A549 treated with AZD9567 at 1 μM for 4 hours (cell line): Measurements from ENCODE around the gene LONRF3. TPM values are rescaled to one million over a fixed set of nuclear protein-coding genes. Genes with fewer than 3 reads are reported as not detected.

Experiments
- total RNA-seq: library from RNA; stranded (reverse); fragments of 200-300 nt; extraction: Qiagen RNA extraction; gene quantifications from 5 replicates; pipeline ENCODE4 v1.2.3, GENCODE V29; 2022; ENCODE audit not compliant: insufficient read depth

The LONRF3 gene
- total RNA-seq: 1.9 to 3.4 TPM (median 2.8 TPM) in 5 replicates

GRCh38 chrX:118974088-118974907 lies at the start of gene LONRF3:
Gene LONRF3, plus strand, starts transcription at chrX:118974618. Its CDS starts 163 bp downstream, at chrX:118974781.

Other genes starting within 250 kb of the LONRF3 start
- 47.5 to 61.2 TPM (median 55.6 TPM) in 5 replicates for gene IL13RA1, start 247.0 kb upstream of the LONRF3 start, total RNA-seq
- 0.07 to 0.89 TPM (median 0.22 TPM) in 5 replicates for gene ZCCHC12, start 150.8 kb upstream of the LONRF3 start, total RNA-seq
- not detected in 5 replicates for gene CT47C1, start 98.4 kb downstream of the LONRF3 start, total RNA-seq
- gene KIAA1210, start 153.2 kb downstream of the LONRF3 start, total RNA-seq: 0.01 TPM in 3 of 5 replicates, not detected in the others